Type B pancreatic cell (in vitro differentiated cells): Measurements from ENCODE around the gene LIPH. TPM values are rescaled to one million over a fixed set of nuclear protein-coding genes. Genes with fewer than 3 reads are reported as not detected.

Experiments
- DNase-seq: peaks from one replicate; pipeline ENCODE4 v3.0.0; 2021; ENCODE audit warnings: mixed read lengths; ENCODE audit not compliant: unreplicated experiment; ENCODE audit errors: extremely low spot score
- H3K27ac Mint-ChIP-seq: 2 replicates; pipeline ENCODE4 v1.8.0; 2021; ENCODE audit warnings: mild to moderate bottlenecking, mixed read lengths
- H3K27me3 Mint-ChIP-seq: 2 replicates; pipeline ENCODE4 v1.8.0; 2021; ENCODE audit warnings: mixed read lengths
- H3K36me3 Mint-ChIP-seq: 2 replicates; pipeline ENCODE4 v1.8.0; 2021; ENCODE audit warnings: mixed read lengths
- H3K4me1 Mint-ChIP-seq: one replicate; pipeline ENCODE4 v1.8.0; 2021; ENCODE audit warnings: mixed read lengths; ENCODE audit not compliant: unreplicated experiment
- H3K4me3 Mint-ChIP-seq: 2 replicates; pipeline ENCODE4 v1.8.0; 2021; ENCODE audit warnings: mild to moderate bottlenecking, mixed read lengths
- H3K9me3 Mint-ChIP-seq: 2 replicates; pipeline ENCODE4 v1.8.0; 2021; ENCODE audit warnings: mixed read lengths
- CTCF ChIP-seq: fragments of 200-600 bp; sonication (generic); conservative IDR thresholded peaks from 2 replicates; pipeline ENCODE4 v1.5.0; 2021; ENCODE audit warnings: antibody characterized with exemption, mild to moderate bottlenecking
- total RNA-seq: library from RNA; stranded (reverse); gene quantifications from 2 replicates; pipeline ENCODE4 v1.2.1, GENCODE V29; 2021; ENCODE audit warnings: low replicate concordance

The LIPH gene
- total RNA-seq, 1 donor from 2014 or later, result 5.3 TPM

- H3K4me3 Mint-ChIP-seq, result no peak overlapping the region
- DNase-seq, result no peak
- no peaks in the 10 kb centered on the region for H3K4me1 Mint-ChIP-seq
- no peaks in the 10 kb centered on the region for H3K9me3 Mint-ChIP-seq
- no peaks in the 10 kb centered on the region for H3K36me3 Mint-ChIP-seq
- H3K27me3 Mint-ChIP-seq, result peaks cover 22% of the 10 kb centered on the region
- no peak for TF ChIP-seq CTCF
- no peak overlapping the region for H3K27ac Mint-ChIP-seq
Measured at GRCh38 chr3:185521349-185522138, 30.8 kb downstream of the LIPH start.

- no peak for TF ChIP-seq CTCF
- H3K4me3 Mint-ChIP-seq, result no peak overlapping the region
- H3K27me3 Mint-ChIP-seq, result peaks cover 26% of the 10 kb centered on the region
- H3K27ac Mint-ChIP-seq, result no peak overlapping the region
- H3K4me1 Mint-ChIP-seq, result no peaks in the 10 kb centered on the region
- DNase-seq, result no peak
- H3K36me3 Mint-ChIP-seq, result no peaks in the 10 kb centered on the region
- H3K9me3 Mint-ChIP-seq, result no peaks in the 10 kb centered on the region
Measured at GRCh38 chr3:185519021-185519420, 33.4 kb downstream of the LIPH start.

GRCh38 chr3:185517387-185518130 is 34.8 kb downstream of the LIPH start:
- no peak for TF ChIP-seq CTCF
- Mint-ChIP-seq H3K4me1 (no peaks in the 10 kb centered on the region), H3K27ac (no peak overlapping the region), H3K9me3 (no peaks in the 10 kb centered on the region), H3K4me3 (no peak overlapping the region), H3K27me3 (peaks cover 31% of the 10 kb centered on the region), H3K36me3 (no peaks in the 10 kb centered on the region)
- no peak for DNase-seq

- Mint-ChIP-seq H3K4me1 (no peaks in the 10 kb centered on the region), H3K9me3 (no peaks in the 10 kb centered on the region), H3K27ac (no peak overlapping the region), H3K4me3 (no peak overlapping the region), H3K36me3 (no peaks in the 10 kb centered on the region), H3K27me3 (peaks cover 21% of the 10 kb centered on the region)
- TF ChIP-seq CTCF, result no peak
- no peak for DNase-seq
Measured at GRCh38 chr3:185511711-185512110, 40.7 kb downstream of the LIPH start.

GRCh38 chr3:185508335-185508991 is 43.9 kb downstream of the LIPH start:
- peaks cover 16% of the 10 kb centered on the region for H3K27me3 Mint-ChIP-seq
- no peaks in the 10 kb centered on the region for H3K36me3 Mint-ChIP-seq
- no peaks in the 10 kb centered on the region for H3K9me3 Mint-ChIP-seq
- TF ChIP-seq CTCF, result no peak
- no peak for DNase-seq
- H3K27ac Mint-ChIP-seq, result no peak overlapping the region
- H3K4me1 Mint-ChIP-seq, result no peaks in the 10 kb centered on the region
- H3K4me3 Mint-ChIP-seq, result no peak overlapping the region
